Left lobe of liver (tissue), 2 donors: ENCODE results near the gene TYW1. TPM values are rescaled to one million over a fixed set of nuclear protein-coding genes. Genes with fewer than 3 reads are reported as not detected.
A peak's percentile ranks its signal among the peaks of the same experiment; 100 is the strongest.
"Not testable (repeated sequence)": the region's sequence is repeated elsewhere in the genome, so short reads cannot be mapped to it uniquely, and the experiment has no call there.

Experiments used
- ATAC-seq: fragments of 200-7000 bp; cut with Tn5 transposase; one replicate; pipeline ENCODE4 v1.9.1; 2020; ENCODE audit warnings: mild to moderate bottlenecking, moderate library complexity
- DNase-seq: peaks from one replicate; pipeline ENCODE4 v3.0.0-alpha.2; 2020; ENCODE audit warnings: low spot score
- total RNA-seq: library from RNA; stranded (reverse); gene quantifications from one replicate; pipeline ENCODE4 v1.2.1, GENCODE V29; 2021
- donor health status: DM: no; HTN: no; CAD: no; lungs with moderate emphysema.
- donor health status: DM: no; HTN: yes; CAD: no.

Gene TYW1
- total RNA-seq, 1 donor from 2014 or later = 10.7 TPM

DNA sequence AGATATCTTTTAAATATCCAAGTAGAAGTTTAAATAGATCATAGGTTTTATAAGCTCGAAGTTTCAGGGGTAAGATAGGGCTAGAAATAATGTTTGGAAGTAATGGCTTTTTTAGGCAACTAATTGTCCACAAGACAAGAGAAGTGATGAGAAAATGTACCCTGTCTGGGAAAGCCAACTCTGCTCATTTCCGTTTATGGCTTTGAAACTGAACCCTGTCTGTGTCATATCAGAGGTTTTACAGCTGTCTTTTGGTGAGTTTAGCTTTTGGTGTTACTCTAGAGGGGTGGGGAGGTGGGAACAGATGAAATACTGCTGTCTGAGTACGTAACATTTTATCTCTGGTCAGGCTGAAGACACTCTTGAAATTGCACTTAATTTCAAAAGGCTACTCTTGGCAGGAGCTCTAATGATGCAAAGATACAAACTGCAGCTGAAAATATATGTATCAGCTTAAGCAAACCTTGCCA lies 189.1 kb downstream of the TYW1 start:
- ATAC-seq, DNase-seq: not testable (repeated sequence)

DNA sequence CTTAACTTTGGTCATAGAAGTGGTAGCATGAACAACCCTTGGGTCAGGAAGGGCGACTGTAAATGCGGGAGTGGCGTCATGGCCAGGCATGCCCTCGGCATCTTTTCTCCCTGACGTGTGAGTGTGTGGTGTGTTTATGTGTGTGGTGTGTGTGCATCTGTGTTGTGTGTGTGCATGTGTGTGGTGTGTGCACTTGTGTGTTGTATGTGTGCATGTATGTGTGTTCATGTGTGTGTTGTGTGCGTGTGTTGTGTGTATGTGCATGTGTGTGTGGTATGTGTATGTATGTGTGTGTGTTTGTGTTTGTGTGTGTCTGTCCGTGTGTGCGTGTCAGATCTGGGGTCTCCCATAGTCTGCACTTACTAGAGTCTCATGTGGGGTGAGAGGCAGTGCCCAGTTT lies 192.5 kb downstream of the TYW1 start:
- ATAC-seq, DNase-seq: not testable (repeated sequence)

DNA sequence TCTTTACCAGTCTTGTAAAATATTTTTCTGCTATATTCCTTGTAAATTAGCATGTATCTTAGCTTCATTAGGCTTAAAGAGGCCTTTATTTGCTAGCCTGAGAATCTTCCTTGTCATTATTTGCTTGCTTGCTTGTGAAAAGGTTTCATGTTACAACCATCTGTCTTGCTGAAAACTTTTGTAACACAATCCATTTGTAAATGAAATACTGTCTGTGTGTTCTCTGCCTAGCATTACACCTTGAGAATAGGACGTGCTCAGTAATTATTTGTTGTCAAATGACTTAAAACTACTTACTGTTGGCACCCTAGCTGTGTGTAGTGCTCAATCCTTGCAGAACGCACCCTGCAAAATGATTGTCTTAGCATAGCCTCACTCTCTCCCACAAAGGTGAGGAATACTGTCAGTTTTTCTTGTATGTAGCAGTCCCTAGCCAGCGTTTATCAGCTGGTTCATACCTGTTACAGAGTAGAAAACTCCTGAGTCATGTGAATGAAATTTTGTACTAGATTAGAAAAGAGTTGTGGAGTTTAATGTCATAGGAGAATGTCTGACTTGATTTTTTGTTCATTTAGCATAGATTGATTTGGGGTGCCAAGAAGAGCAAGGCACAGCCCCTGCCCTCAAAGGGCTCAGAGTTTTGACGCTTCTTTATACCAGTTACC lies 193.3 kb downstream of the TYW1 start:
- not testable (repeated sequence) for ATAC-seq

GRCh38 chr7:67191002-67191720 lies 194.5 kb downstream of the TYW1 start:
- not testable (repeated sequence) for ATAC-seq, DNase-seq

More for the DNA sequence above, 193.3 kb downstream of the TYW1 start:
- not testable (repeated sequence) for DNase-seq

DNA sequence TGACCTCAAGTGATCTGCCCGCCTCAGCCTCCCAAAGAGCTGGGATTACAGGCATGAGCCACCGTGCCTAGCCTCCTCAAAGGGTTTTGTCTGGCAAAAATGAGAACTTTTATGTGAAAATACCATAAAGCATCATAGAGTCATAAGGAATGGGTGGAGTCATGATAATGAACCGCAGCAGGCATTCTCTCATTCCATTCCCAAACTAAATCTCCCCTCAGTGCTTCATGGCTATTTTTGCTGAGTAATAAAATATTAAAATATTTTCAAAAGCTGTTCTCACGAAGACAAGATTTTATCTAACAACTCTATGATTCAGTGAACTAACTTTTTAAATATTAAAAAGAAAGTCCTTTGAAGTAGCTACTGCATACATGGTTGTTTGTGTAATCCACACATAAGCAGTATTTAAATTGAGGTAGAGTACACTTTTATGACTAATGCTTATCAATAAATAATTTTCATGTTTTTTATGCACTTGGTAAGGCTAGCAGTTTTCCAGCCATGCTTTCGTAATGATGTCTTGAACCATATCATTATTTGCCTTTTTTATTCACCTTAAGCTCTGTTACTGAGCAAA lies 195.6 kb downstream of the TYW1 start:
- ATAC-seq, DNase-seq: not testable (repeated sequence)

- ATAC-seq = peak; percentile 95
- peak; percentile 67 for DNase-seq
Observed at GRCh38 chr7:67192889-67193613, 196.4 kb downstream of the TYW1 start.

- DNase-seq = not testable (repeated sequence)
Observed at GRCh38 chr7:67196176-67196575, 199.5 kb downstream of the TYW1 start.

GRCh38 chr7:67198865-67199526 lies 202.4 kb downstream of the TYW1 start:
- not testable (repeated sequence) for ATAC-seq, DNase-seq

More at GRCh38 chr7:67196176-67196575, 199.5 kb downstream of the TYW1 start:
- ATAC-seq = not testable (repeated sequence)

GRCh38 chr7:67205772-67206171 lies 209.1 kb downstream of the TYW1 start:
- ATAC-seq, DNase-seq: not testable (repeated sequence)

DNA sequence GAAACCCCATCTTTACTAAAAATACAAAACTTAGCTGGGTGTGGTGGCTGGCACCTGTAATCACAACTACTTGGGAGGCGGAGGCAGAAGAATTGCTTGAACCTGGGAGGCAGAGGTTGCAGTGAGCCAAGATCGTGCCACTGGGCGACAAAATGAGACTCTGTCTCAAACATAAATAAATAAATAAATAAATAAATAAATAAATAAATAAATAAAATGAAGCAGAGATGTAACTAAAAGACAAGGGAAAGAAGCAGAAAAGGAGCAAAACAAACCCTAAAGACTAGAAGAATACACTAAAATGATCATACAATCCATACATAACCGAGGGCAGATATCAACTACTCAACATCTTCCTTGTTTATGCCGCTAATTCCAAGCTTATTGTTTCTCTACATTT lies 209.8 kb downstream of the TYW1 start:
- ATAC-seq = no peak
- no peak for DNase-seq

DNA sequence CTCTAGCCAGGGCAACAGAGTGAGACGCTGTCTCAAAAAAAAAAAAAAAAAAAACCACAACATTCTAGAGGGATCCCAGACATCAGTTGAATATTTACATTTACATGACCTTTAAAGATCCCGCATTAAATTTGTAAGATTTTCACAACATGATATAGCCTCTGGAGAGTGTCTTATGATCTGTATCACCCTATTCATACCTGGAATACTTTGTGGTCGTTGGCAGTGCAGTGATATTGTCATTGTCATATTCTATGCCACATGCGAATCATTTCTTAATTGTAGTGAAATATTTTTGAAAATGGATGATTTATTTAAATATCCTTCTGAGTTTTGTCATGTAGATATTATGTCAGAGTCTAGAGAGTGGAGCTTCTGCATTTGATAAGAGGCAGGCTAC lies 212.0 kb downstream of the TYW1 start:
- DNase-seq, ATAC-seq: not testable (repeated sequence)

- ATAC-seq = no peak
Observed at GRCh38 chr7:67209256-67209655, 212.6 kb downstream of the TYW1 start.

DNA sequence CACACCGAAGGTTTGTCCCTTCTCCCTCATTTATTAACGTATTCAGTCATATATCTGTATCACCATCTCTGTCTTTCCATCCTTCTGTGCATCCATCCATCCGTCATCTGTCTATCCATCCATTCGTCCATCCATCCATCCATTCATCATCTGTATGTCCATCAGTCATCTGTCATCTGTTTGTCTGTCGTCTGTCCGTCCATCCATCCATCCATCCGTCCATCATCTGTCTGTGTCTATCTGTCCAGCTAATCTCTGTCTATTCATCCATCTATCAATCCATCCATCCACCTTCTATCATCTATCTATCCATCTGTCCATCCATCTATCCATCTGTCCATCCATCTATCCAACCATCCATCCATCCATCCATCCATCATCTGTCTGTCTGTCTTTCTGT lies 213.9 kb downstream of the TYW1 start:
- ATAC-seq (no peak), DNase-seq (no peak)

More at GRCh38 chr7:67209256-67209655, 212.6 kb downstream of the TYW1 start:
- no peak for DNase-seq

DNA sequence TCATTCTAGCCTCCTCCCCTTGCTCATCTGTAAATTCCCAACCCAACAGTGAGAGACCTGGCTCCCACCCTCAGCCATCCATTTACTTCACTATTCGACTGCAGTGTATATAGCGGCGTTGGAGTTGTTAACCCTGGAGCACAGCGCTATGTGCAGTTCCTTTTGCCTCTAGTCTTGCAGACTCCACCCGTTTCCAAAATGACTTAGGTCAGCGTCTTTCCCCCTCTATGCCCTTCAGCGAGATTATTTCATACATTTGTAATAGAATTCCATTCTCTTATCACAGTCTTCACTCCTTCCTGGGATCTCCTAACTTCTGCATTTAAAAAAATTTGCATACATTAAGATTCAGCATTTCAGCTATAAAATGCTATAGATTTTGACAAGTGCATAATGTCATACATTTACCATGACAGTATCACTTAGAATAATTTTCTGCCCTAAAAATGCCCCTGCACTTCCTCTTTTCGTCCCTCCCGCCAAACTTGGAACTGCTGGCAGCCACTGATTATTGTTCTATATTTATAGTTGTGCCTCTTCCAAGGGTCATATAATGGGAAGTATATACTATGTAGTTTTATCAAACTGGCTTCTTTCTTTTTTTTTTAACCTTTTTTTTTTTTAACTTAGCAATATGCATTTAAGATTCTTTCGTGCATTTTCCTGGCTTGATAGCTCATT lies 215.2 kb downstream of the TYW1 start:
- not testable (repeated sequence) for DNase-seq
- peak; percentile 35 for ATAC-seq

- not testable (repeated sequence) for DNase-seq, ATAC-seq
Observed at GRCh38 chr7:67213038-67213437, 216.4 kb downstream of the TYW1 start.

DNA sequence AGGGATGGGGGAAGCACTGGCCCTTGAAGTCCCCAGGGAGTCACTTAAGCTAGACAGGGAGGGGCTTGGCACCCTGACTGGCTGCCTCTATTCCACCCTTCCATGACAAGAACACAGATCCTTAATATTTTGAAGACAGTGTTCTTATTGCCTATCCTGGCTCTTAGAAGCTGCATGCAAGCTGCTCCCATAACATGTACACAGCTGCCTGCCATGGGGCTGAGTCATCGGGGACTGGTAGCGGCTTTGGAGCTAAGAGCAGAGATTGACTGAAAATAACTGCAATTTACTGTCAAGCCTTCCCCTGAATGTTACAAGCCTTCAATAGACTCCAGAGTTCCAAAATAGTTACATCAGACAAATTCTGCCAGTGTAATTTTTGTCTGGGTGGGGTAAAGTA lies 226.9 kb downstream of the TYW1 start:
- not testable (repeated sequence) for DNase-seq, ATAC-seq

GRCh38 chr7:67226340-67226907 lies 229.8 kb downstream of the TYW1 start:
- not testable (repeated sequence) for ATAC-seq, DNase-seq

DNA sequence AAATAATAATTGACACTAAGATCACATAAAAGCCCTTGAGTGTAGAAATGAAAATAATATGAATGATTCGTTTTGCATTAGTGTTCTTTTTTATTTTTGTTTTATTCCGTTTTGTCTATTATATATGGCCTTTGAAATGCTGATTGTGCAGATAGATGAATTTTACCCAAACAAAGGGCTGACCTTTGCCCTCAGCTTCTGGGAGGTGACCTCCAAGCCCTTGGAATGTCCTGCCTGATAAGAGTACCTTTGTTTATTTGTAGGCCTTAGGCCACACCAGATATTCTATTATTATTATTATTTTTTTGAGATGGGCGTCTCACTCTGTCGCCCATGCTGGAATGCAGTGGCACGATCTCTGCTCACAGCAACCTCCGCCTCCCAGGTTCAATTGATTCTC lies 230.3 kb downstream of the TYW1 start:
- DNase-seq, ATAC-seq: not testable (repeated sequence)

- ATAC-seq, DNase-seq: not testable (repeated sequence)
Observed at GRCh38 chr7:67229018-67229417, 232.4 kb downstream of the TYW1 start.
